Measurements from ENCODE around the gene ZNF699. TPM values are rescaled to one million over a fixed set of nuclear protein-coding genes. Genes with fewer than 3 reads are reported as not detected.

Gene ZNF699
- total RNA-seq (2016; rRNA removed; fragmentation: Illumina TruSeq; extraction: Trizol) (2.2 and 2.7 TPM in 2 replicates), polyA plus RNA-seq (2011; rRNA removed) (0.33 and 0.77 TPM in 2 replicates), polyA minus RNA-seq (2011; rRNA and poly(A)+ RNA removed; ENCODE audit: low replicate concordance) (0.96 and 1.1 TPM in 2 replicates), Bru-seq, nascent RNA (percentile 44 among the genes with signal in this experiment), BruChase-seq, experiment 1, labeled RNA remaining after a 6-hour chase (percentile 42 among the genes with signal in this experiment), BruChase-seq, experiment 2, labeled RNA remaining after a 2-hour chase (percentile 46 among the genes with signal in this experiment)
- total RNA-seq (2016; cell fraction: cytosol; rRNA removed; fragmentation: Illumina TruSeq; extraction: Trizol; ENCODE audit: low read depth) = not detected in 2 replicates
- 1.9 and 2.6 TPM in 2 replicates for total RNA-seq (2016; cell fraction: insoluble cytoplasmic fraction; rRNA removed; fragmentation: Illumina TruSeq; extraction: Trizol)
- total RNA-seq (2016; cell fraction: membrane; rRNA removed; fragmentation: Illumina TruSeq; extraction: Trizol) = 0.76 and 1.1 TPM in 2 replicates
- total RNA-seq (2016; cell fraction: nucleus; rRNA removed; fragmentation: Illumina TruSeq; extraction: Trizol) = 1.8 and 3.3 TPM in 2 replicates
- polyA plus RNA-seq (2011; cell fraction: cytosol; rRNA removed) = 0.43 and 0.46 TPM in 2 replicates
- polyA plus RNA-seq (2011; cell fraction: nucleus; rRNA removed) = 1.8 and 2.4 TPM in 2 replicates
- polyA plus RNA-seq (2012) = 0.75 and 0.87 TPM in 2 replicates
- 0.25 TPM in 1 of 2 replicates, not detected in the other for polyA plus RNA-seq (2016; cell fraction: cytosol; fragmentation: Illumina TruSeq; extraction: Trizol; ENCODE audit: low read depth)
- polyA plus RNA-seq (2016; cell fraction: insoluble cytoplasmic fraction; fragmentation: Illumina TruSeq; extraction: Trizol; ENCODE audit: low read depth) = 0.49 and 0.87 TPM in 2 replicates
- 0.06 and 0.07 TPM in 2 replicates for polyA plus RNA-seq (2016; cell fraction: membrane; fragmentation: Illumina TruSeq; extraction: Trizol; ENCODE audit: low read depth)
- 1.4 and 1.5 TPM in 2 replicates for polyA plus RNA-seq (2016; cell fraction: nucleus; fragmentation: Illumina TruSeq; extraction: Trizol; ENCODE audit: insufficient read depth, low read depth)
- polyA minus RNA-seq (2011; cell fraction: cytosol; rRNA and poly(A)+ RNA removed) = 1.6 and 2.8 TPM in 2 replicates
- polyA minus RNA-seq (2011; cell fraction: nucleus; rRNA and poly(A)+ RNA removed) = 4.4 and 4.5 TPM in 2 replicates
- long read RNA-seq, experiment 1 = 0 reads
- long read RNA-seq, experiment 2 = 0 reads

DNA sequence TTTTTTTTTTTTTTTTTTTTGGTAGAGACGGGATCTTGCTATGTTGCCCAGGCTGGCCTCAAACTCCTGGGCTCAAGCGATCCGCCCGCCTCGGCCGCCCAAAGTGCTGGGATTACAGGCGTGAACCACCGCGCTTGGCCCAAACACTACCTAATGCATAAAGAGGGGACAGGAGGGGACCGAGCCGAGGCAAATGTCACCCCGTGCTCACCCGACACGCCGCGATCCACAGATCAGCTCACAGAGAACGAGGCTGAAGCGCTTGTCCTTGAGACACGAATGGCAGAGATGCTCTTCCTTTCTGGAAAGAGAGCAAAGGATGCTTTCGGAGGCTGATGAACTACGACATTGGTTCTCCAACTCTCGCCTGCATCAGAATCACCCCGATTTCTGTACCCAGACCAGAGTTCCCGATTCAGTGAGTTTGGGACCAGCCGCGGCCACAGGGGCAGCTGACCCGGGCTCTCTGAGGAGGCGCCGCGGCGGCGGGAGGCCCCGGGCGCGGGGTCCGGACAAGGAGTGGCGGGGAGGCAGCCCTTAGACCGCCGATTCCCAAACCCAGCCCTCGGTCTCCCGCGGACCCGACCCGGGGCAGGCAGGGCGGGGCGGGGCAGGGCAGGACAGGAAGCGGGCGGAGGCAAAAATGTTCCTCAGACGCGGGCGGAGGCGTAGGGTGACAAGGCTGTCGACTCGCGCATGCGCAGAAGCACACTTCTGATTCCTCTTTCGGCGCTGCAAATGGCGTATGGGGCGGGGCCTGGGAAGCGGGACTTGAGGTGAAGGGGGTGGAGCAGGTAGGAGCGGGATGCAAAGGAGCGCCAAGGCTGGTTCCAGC is at the start of gene ZNF699:
ZNF699 (minus strand) TSS at position 700 of the 835 bp plus-strand sequence. CDS start 4,719 bp downstream, outside the sequence.
- H3K36me3 ChIP-seq (replicated peaks in 1 of 2; ENCODE audit: control insufficient read depth in 1 of 2, insufficient read depth in 2 of 2, low read length in 2 of 2) = no peaks in the 10 kb centered on the region
- DNase-seq (ENCODE audit: low spot score) (peak; percentile 87), ATAC-seq (peak; percentile 87), FAIRE-seq (no peak)
- POLR2A ChIA-PET = no interaction called here
- H3K27ac ChIP-seq (ENCODE audit: extremely low read length, insufficient read depth, low read length) = peak within 1 kb of the TSS; percentile 68
- no peaks in the 10 kb centered on the region for H3K27me3 ChIP-seq (ENCODE audit: control insufficient read depth in 1 of 2, insufficient read depth in 2 of 2, low read length in 2 of 2)
- peaks cover 2% of the 10 kb centered on the region for H3K79me2 ChIP-seq (ENCODE audit: insufficient read depth, low read length)
- CTCF ChIA-PET (ENCODE audit: low intra/inter-chr PET ratio, low total read pairs) = no interaction called here
- 41% methylated on average over 41 of the region's 63 CpGs for WGBS (ENCODE audit: low lambda C conversion rate)
- intact Hi-C loops (cut with micrococcal nuclease; ENCODE audit: unreplicated experiment) (loop anchor here (2.0 kb wide), 1 partner anchor 173 kb away; no protein-coding TSS in a partner anchor), in situ Hi-C loops (cut with HindIII; ENCODE audit: extremely low pct_ligation_motif_present, low pct_unique_long_range_greater_than_20kb) (no loop called here)
- peak within 1 kb of the TSS; percentile 53 for H3K4me2 ChIP-seq (ENCODE audit: low read depth, low read length)
- H3K9ac ChIP-seq (ENCODE audit: insufficient read depth, low read depth, low read length) = peak within 1 kb of the TSS; percentile 67
- peak within 1 kb of the TSS; percentile 76 for H2AFZ ChIP-seq (ENCODE audit: low read length)
- peak within 1 kb of the TSS; percentile 71 to 77 (median 74) for H3K4me3 ChIP-seq (replicated peaks in 1 of 3; ENCODE audit: insufficient read depth in 1 of 3, low read depth in 2 of 3, low read length in 3 of 3)
- TSS peak; percentile 71 for BruUV-seq (replicated peaks)
- 0 out of 2 replicates have a peak, but pooled peaks cover 5% of the 10 kb centered on the region for H3K9me3 ChIP-seq (ENCODE audit: low read length)
- H3K4me1 ChIP-seq (ENCODE audit: insufficient read depth, low read length) = peaks cover 6% of the 10 kb centered on the region; the same call in 1 of the 2 replicates
- H4K20me1 ChIP-seq (ENCODE audit: insufficient read depth, low read length) = no peaks in the 10 kb centered on the region
- TF ChIP-seq TAF1 (CRISPR knock-in tag; IDR thresholded peaks at IDR 0.05) (peak; percentile 40), HOXA7 (CRISPR knock-in tag; IDR thresholded peaks at IDR 0.05) (no peak), HCFC1 (IDR thresholded peaks at IDR 0.05; ENCODE audit: low read depth, low read length) (no peak), HNRNPH1 (optimal IDR thresholded peaks at IDR 0.05; ENCODE audit: low read depth, low read length) (no peak), ZNF160 (CRISPR knock-in tag; IDR thresholded peaks at IDR 0.05) (no peak), PHB2 (IDR thresholded peaks at IDR 0.05; ENCODE audit: partially characterized antibody) (no peak)
- TF ChIP-seq, protein P1, sequence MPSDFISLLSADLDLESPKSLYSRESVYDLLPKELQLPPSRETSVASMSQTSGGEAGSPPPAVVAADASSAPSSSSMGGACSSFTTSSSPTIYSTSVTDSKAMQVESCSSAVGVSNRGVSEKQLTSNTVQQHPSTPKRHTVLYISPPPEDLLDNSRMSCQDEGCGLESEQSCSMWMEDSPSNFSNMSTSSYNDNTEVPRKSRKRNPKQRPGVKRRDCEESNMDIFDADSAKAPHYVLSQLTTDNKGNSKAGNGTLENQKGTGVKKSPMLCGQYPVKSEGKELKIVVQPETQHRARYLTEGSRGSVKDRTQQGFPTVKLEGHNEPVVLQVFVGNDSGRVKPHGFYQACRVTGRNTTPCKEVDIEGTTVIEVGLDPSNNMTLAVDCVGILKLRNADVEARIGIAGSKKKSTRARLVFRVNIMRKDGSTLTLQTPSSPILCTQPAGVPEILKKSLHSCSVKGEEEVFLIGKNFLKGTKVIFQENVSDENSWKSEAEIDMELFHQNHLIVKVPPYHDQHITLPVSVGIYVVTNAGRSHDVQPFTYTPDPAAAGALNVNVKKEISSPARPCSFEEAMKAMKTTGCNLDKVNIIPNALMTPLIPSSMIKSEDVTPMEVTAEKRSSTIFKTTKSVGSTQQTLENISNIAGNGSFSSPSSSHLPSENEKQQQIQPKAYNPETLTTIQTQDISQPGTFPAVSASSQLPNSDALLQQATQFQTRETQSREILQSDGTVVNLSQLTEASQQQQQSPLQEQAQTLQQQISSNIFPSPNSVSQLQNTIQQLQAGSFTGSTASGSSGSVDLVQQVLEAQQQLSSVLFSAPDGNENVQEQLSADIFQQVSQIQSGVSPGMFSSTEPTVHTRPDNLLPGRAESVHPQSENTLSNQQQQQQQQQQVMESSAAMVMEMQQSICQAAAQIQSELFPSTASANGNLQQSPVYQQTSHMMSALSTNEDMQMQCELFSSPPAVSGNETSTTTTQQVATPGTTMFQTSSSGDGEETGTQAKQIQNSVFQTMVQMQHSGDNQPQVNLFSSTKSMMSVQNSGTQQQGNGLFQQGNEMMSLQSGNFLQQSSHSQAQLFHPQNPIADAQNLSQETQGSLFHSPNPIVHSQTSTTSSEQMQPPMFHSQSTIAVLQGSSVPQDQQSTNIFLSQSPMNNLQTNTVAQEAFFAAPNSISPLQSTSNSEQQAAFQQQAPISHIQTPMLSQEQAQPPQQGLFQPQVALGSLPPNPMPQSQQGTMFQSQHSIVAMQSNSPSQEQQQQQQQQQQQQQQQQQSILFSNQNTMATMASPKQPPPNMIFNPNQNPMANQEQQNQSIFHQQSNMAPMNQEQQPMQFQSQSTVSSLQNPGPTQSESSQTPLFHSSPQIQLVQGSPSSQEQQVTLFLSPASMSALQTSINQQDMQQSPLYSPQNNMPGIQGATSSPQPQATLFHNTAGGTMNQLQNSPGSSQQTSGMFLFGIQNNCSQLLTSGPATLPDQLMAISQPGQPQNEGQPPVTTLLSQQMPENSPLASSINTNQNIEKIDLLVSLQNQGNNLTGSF (CRISPR knock-in tag; IDR thresholded peaks at IDR 0.05) = no peak
- TF ChIP-seq, protein P2, sequence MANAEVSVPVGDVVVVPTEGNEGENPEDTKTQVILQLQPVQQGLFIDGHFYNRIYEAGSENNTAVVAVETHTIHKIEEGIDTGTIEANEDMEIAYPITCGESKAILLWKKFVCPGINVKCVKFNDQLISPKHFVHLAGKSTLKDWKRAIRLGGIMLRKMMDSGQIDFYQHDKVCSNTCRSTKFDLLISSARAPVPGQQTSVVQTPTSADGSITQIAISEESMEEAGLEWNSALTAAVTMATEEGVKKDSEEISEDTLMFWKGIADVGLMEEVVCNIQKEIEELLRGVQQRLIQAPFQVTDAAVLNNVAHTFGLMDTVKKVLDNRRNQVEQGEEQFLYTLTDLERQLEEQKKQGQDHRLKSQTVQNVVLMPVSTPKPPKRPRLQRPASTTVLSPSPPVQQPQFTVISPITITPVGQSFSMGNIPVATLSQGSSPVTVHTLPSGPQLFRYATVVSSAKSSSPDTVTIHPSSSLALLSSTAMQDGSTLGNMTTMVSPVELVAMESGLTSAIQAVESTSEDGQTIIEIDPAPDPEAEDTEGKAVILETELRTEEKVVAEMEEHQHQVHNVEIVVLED (CRISPR knock-in tag; IDR thresholded peaks at IDR 0.05; ENCODE audit: borderline replicate concordance) = 0 out of 2 replicates have a peak, but pooled peaks have one; percentile 29
- TF ChIP-seq, protein P3, sequence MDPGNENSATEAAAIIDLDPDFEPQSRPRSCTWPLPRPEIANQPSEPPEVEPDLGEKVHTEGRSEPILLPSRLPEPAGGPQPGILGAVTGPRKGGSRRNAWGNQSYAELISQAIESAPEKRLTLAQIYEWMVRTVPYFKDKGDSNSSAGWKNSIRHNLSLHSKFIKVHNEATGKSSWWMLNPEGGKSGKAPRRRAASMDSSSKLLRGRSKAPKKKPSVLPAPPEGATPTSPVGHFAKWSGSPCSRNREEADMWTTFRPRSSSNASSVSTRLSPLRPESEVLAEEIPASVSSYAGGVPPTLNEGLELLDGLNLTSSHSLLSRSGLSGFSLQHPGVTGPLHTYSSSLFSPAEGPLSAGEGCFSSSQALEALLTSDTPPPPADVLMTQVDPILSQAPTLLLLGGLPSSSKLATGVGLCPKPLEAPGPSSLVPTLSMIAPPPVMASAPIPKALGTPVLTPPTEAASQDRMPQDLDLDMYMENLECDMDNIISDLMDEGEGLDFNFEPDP (CRISPR knock-in tag; conservative IDR thresholded peaks at IDR 0.05) = no peak
